Caco-2 (cell line): ENCODE measurements around the gene ABCA7. TPM values are rescaled to one million over a fixed set of nuclear protein-coding genes. Genes with fewer than 3 reads are reported as not detected.

ENCODE experiments used
- BruUV-seq: library from RNA; stranded (reverse); fragments of 400-500 nt; replicated peaks from 2 replicates; lab custom pipeline; 2021; lab: Mats Ljungman, UMichigan
- CTCF ChIA-PET: fragments of 300-600 bp; sonication (Branson Sonifier 250); formaldehyde crosslinking; loops from one replicate; lab custom pipeline; 2022; ENCODE audit warnings: antibody characterized with exemption; lab: Charles Lee
- POLR2A ChIA-PET: fragments of 300-600 bp; sonication (Branson Sonifier 250); formaldehyde crosslinking; loops from one replicate; lab custom pipeline; 2022; ENCODE audit warnings: antibody characterized with exemption; lab: Charles Lee
- DNase-seq, 2 experiments: peaks; one replicate each; pipeline versions ENCODE4 v3.0.0 to v3.0.0-alpha.2; 2020 to 2022
- H3K27me3 ChIP-seq: replicated peaks from 2 replicates; pipeline ENCODE4 v1.6.0; 2011; ENCODE audit warnings: low read length; ENCODE audit not compliant: control insufficient read depth, insufficient read depth
- H3K36me3 ChIP-seq: 2 replicates; pipeline ENCODE4 v1.5.1; 2011; ENCODE audit warnings: low read length; ENCODE audit not compliant: control insufficient read depth, insufficient read depth
- H3K4me1 ChIP-seq: fragments of 250-450 bp; sonication (Bioruptor Pico); 2 replicates; pipeline ENCODE4 v1.5.1; 2020; ENCODE audit warnings: mild to moderate bottlenecking
- H3K4me3 ChIP-seq: 2 replicates; pipeline ENCODE4 v1.5.1; 2011; ENCODE audit warnings: low read depth, mild to moderate bottlenecking, control low read depth, low read length
- H3K9me3 ChIP-seq: fragments of 250-450 bp; sonication (Bioruptor Pico); 2 replicates; pipeline ENCODE4 v1.5.1; 2020; ENCODE audit warnings: mild to moderate bottlenecking, moderate library complexity
- H3K27ac Mint-ChIP-seq: one replicate; pipeline ENCODE4 v1.8.0; 2022; ENCODE audit warnings: mixed read lengths; ENCODE audit not compliant: unreplicated experiment
- H3K27me3 Mint-ChIP-seq: one replicate; pipeline ENCODE4 v1.8.0; 2022; ENCODE audit warnings: mixed read lengths; ENCODE audit not compliant: insufficient read depth, unreplicated experiment
- H3K36me3 Mint-ChIP-seq: one replicate; pipeline ENCODE4 v1.8.0; 2022; ENCODE audit warnings: mild to moderate bottlenecking, mixed read lengths; ENCODE audit not compliant: insufficient read depth, unreplicated experiment
- H3K4me1 Mint-ChIP-seq: one replicate; pipeline ENCODE4 v1.8.0; 2022; ENCODE audit warnings: low read depth, mixed read lengths; ENCODE audit not compliant: unreplicated experiment
- H3K4me3 Mint-ChIP-seq: one replicate; pipeline ENCODE4 v1.8.0; 2022; ENCODE audit warnings: mild to moderate bottlenecking, moderate library complexity, mixed read lengths; ENCODE audit not compliant: unreplicated experiment
- H3K9me3 Mint-ChIP-seq: one replicate; pipeline ENCODE4 v1.8.0; 2022; ENCODE audit warnings: mixed read lengths; ENCODE audit not compliant: unreplicated experiment
- CTCF ChIP-seq, 2 experiments: fragments of 200-600 bp in 1 of 2; IDR thresholded peaks; 1 replicate in 1 of 2; 2 replicates in 1 of 2; pipeline versions ENCODE4 v1.5.1 to v1.8.0; 2011 to 2022; ENCODE audit warnings: antibody characterized with exemption in 1 of 2, control low read depth in 1 of 2, inconsistent platforms in 1 of 2, low read depth in 1 of 2, low read length in 1 of 2, mild to moderate bottlenecking in 1 of 2, moderate library complexity in 1 of 2; ENCODE audit not compliant: insufficient read depth in 1 of 2, severe bottlenecking in 1 of 2, unreplicated experiment in 1 of 2
- intact Hi-C: fragments of 100-400 bp; cut with micrococcal nuclease; formaldehyde crosslinking; loops from one replicate; pipeline ENCODE4 v1.10.0; 2022; ENCODE audit not compliant: unreplicated experiment
- total RNA-seq: library from RNA; stranded (reverse); gene quantifications from 2 replicates; pipeline ENCODE4 v1.2.3, GENCODE V29; 2022

Gene ABCA7
- total RNA-seq, 1 experiment from 2014 or later: 45.9 TPM

- H3K36me3 Mint-ChIP-seq: peaks cover 75% of the 10 kb centered on the region
- Histone ChIP-seq H3K36me3 (peaks cover 4% of the 10 kb centered on the region), H3K9me3 (no peaks in the 10 kb centered on the region), H3K4me3 (no peak overlapping the region), H3K27me3 (no peaks in the 10 kb centered on the region), H3K4me1 (peaks cover 38% of the 10 kb centered on the region)
- no peak overlapping the region for H3K27ac Mint-ChIP-seq
- no peaks in the 10 kb centered on the region for H3K27me3 Mint-ChIP-seq
- no peaks in the 10 kb centered on the region for H3K4me1 Mint-ChIP-seq
- ChIA-PET POLR2A (no interaction called here), CTCF (no interaction called here)
- no peak overlapping the region for H3K4me3 Mint-ChIP-seq
- no peak for TF ChIP-seq CTCF (IDR thresholded peaks at IDR 0.05; ENCODE audit: insufficient read depth in 1 of 2, low read depth in 1 of 2, low read length in 1 of 2, severe bottlenecking in 1 of 2, unreplicated experiment in 1 of 2)
- no peaks in the 10 kb centered on the region for H3K9me3 Mint-ChIP-seq
- BruUV-seq: no TSS peak
- DNase-seq: peak; percentile 65 to 78
- intact Hi-C loops: no loop called here
Observed at GRCh38 chr19:991174-991931, 48.6 kb upstream of the ABCA7 start.

GRCh38 chr19:991932-992669 is 47.8 kb upstream of the ABCA7 start:
- H3K9me3 Mint-ChIP-seq: no peaks in the 10 kb centered on the region
- POLR2A ChIA-PET: no interaction called here
- no peaks in the 10 kb centered on the region for H3K4me1 Mint-ChIP-seq
- no peak overlapping the region for H3K4me3 Mint-ChIP-seq
- no peaks in the 10 kb centered on the region for H3K27me3 Mint-ChIP-seq
- H3K27ac Mint-ChIP-seq: no peak overlapping the region
- CTCF ChIA-PET: no interaction called here
- H3K36me3 ChIP-seq: peaks cover 3% of the 10 kb centered on the region
- H3K27me3 ChIP-seq: no peaks in the 10 kb centered on the region
- H3K4me1 ChIP-seq: peaks cover 42% of the 10 kb centered on the region
- peaks cover 75% of the 10 kb centered on the region for H3K36me3 Mint-ChIP-seq
- intact Hi-C loops: no loop called here
- DNase-seq: no peak
- BruUV-seq: no TSS peak
- no peak for TF ChIP-seq CTCF (IDR thresholded peaks at IDR 0.05; ENCODE audit: insufficient read depth in 1 of 2, low read depth in 1 of 2, low read length in 1 of 2, severe bottlenecking in 1 of 2, unreplicated experiment in 1 of 2)
- no peaks in the 10 kb centered on the region for H3K9me3 ChIP-seq
- H3K4me3 ChIP-seq: no peak overlapping the region

- Mint-ChIP-seq H3K4me3 (no peak overlapping the region), H3K9me3 (no peaks in the 10 kb centered on the region), H3K27me3 (no peaks in the 10 kb centered on the region), H3K4me1 (no peaks in the 10 kb centered on the region), H3K27ac (peak overlapping the region; percentile 91), H3K36me3 (peaks cover 76% of the 10 kb centered on the region)
- no peak overlapping the region for H3K4me3 ChIP-seq
- no peak for DNase-seq
- H3K4me1 ChIP-seq: peaks cover 42% of the 10 kb centered on the region
- no peaks in the 10 kb centered on the region for H3K9me3 ChIP-seq
- intact Hi-C loops: no loop called here
- ChIA-PET CTCF (no interaction called here), POLR2A (no interaction called here)
- no peaks in the 10 kb centered on the region for H3K27me3 ChIP-seq
- peaks cover 3% of the 10 kb centered on the region for H3K36me3 ChIP-seq
- BruUV-seq: no TSS peak
- no peak for TF ChIP-seq CTCF (IDR thresholded peaks at IDR 0.05; ENCODE audit: insufficient read depth in 1 of 2, low read depth in 1 of 2, low read length in 1 of 2, severe bottlenecking in 1 of 2, unreplicated experiment in 1 of 2)
Observed at GRCh38 chr19:992670-993055, 47.2 kb upstream of the ABCA7 start.
